ENCODE measurements around the gene PROKR1. TPM values are rescaled to one million over a fixed set of nuclear protein-coding genes. Genes with fewer than 3 reads are reported as not detected.

PROKR1 gene
- total RNA-seq, 1 donor from 2014 or later: not detected

GRCh38 chr2:68663371-68664156 lies 20.2 kb downstream of the PROKR1 start:
- H3K27ac ChIP-seq (replicated peaks): no peak overlapping the region

DNA sequence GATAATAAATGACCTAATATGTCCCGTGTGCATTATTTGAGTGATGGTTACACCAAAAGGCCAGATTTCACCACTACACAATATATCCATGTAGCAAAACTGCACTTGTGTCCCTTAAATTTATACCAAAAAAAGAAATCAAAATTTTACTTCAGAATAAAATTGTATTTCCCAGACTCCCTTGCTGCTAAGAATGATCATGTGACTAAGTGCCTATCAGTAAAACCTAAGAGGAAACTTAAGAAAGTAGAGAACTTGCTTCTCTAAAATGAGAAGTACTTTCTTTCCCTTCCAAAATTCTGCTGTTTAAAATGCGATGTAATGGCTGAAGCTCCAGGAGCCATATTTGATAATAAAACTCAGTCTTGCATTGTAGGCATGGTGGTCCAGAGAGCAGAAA lies 24.0 kb downstream of the PROKR1 start:
- H3K27ac ChIP-seq (replicated peaks): no peak overlapping the region
- no peak overlapping the region for H3K4me3 ChIP-seq
- intact Hi-C loops (cut with micrococcal nuclease): no loop called here
- peaks cover 24% of the 10 kb centered on the region for H3K27me3 ChIP-seq (ENCODE audit: low read depth)
- TF ChIP-seq CTCF (IDR thresholded peaks at IDR 0.05; ENCODE audit: borderline replicate concordance): no peak
- DNase-seq: no peak
- no peaks in the 10 kb centered on the region for H3K36me3 ChIP-seq
- H3K9me3 ChIP-seq (replicated peaks): peaks cover 5% of the 10 kb centered on the region
- no peaks in the 10 kb centered on the region for H3K4me1 ChIP-seq

More at GRCh38 chr2:68663371-68664156, 20.2 kb downstream of the PROKR1 start:
- intact Hi-C loops (cut with micrococcal nuclease): no loop called here
- Histone ChIP-seq H3K27me3 (ENCODE audit: low read depth) (peaks cover 36% of the 10 kb centered on the region), H3K9me3 (replicated peaks) (peaks cover 5% of the 10 kb centered on the region), H3K4me1 (no peaks in the 10 kb centered on the region), H3K36me3 (no peaks in the 10 kb centered on the region), H3K4me3 (no peak overlapping the region)
- TF ChIP-seq CTCF (IDR thresholded peaks at IDR 0.05; ENCODE audit: borderline replicate concordance): no peak
- no peak for DNase-seq

DNA sequence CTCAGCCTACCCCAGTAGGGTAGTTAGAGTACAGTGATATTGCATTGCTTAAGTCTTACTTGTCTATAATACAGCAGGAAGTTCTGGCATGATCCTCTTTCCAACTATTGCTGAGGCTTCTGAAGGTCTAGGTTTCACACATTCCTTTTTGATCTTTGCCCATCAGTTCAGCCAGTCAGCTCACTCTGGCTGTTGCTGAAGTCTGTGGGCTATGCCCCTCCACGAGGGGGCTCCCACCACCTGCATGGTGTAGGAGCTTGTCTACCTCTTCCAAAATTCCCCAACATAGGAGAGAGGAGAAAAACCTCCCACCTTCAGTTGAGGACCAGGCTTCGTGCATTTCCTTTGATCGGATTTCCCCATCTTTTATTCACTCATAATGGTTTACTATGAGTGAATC lies 26.3 kb downstream of the PROKR1 start:
- DNase-seq: no peak
- Histone ChIP-seq H3K27me3 (ENCODE audit: low read depth) (peaks cover 26% of the 10 kb centered on the region), H3K4me1 (no peaks in the 10 kb centered on the region), H3K27ac (replicated peaks) (no peak overlapping the region), H3K9me3 (replicated peaks) (peaks cover 11% of the 10 kb centered on the region), H3K36me3 (no peaks in the 10 kb centered on the region), H3K4me3 (no peak overlapping the region)
- no peak for TF ChIP-seq CTCF (IDR thresholded peaks at IDR 0.05; ENCODE audit: borderline replicate concordance)
- intact Hi-C loops (cut with micrococcal nuclease): no loop called here

DNA sequence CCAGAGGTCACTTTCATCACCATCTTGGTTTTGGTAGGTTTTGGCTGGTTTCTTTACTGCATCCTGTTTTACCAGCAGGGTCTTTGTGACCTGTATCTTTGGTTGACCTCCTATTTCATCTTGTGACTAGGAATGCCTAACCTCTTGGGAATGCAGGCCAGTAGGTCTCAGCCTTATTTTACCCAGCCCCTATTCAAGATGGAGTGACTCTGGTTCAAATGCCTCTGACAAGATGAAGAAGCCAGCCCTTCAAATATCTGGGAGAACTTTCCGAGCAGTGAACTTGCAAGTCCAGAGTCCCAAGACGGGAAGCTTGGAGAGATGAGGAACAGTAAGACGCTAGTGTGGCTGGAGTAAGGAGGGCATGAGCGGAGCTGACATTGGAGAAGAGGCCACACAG lies 28.6 kb downstream of the PROKR1 start:
- no peak for DNase-seq
- intact Hi-C loops (cut with micrococcal nuclease): no loop called here
- Histone ChIP-seq H3K27ac (replicated peaks) (no peak overlapping the region), H3K36me3 (no peaks in the 10 kb centered on the region), H3K4me3 (no peak overlapping the region), H3K27me3 (ENCODE audit: low read depth) (peaks cover 20% of the 10 kb centered on the region), H3K9me3 (replicated peaks) (peaks cover 25% of the 10 kb centered on the region), H3K4me1 (no peaks in the 10 kb centered on the region)
- no peak for TF ChIP-seq CTCF (IDR thresholded peaks at IDR 0.05; ENCODE audit: borderline replicate concordance)

DNA sequence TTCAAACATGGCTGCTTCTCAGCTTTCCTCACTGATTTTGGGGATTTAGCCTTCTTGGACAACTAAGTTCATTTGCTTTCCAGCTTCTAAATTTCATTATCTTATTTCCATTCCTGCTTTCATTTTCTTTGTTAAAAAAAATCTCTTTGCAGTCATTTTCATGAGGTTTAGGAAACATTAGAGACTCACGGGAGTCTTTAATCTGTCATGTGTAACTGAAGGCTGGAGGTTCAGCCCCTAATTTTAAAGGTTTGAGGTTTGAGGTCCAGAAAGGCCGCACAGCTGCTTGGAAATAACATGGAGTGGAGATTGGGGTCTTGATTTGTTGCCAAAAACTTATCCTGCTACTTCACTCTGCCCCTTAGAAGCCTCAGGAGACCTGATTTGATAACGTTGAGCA lies 30.3 kb downstream of the PROKR1 start:
- H3K27me3 ChIP-seq (ENCODE audit: low read depth): peaks cover 13% of the 10 kb centered on the region
- intact Hi-C loops (cut with micrococcal nuclease): no loop called here
- H3K27ac ChIP-seq (replicated peaks): no peak overlapping the region
- no peak overlapping the region for H3K4me3 ChIP-seq
- no peak for TF ChIP-seq CTCF (IDR thresholded peaks at IDR 0.05; ENCODE audit: borderline replicate concordance)
- H3K36me3 ChIP-seq: no peaks in the 10 kb centered on the region
- no peaks in the 10 kb centered on the region for H3K4me1 ChIP-seq
- peaks cover 19% of the 10 kb centered on the region for H3K9me3 ChIP-seq (replicated peaks)
- DNase-seq: no peak

All from left ventricle myocardium inferior (tissue), 1 donor.